ENCODE data around the gene BCAS3.

DNA sequence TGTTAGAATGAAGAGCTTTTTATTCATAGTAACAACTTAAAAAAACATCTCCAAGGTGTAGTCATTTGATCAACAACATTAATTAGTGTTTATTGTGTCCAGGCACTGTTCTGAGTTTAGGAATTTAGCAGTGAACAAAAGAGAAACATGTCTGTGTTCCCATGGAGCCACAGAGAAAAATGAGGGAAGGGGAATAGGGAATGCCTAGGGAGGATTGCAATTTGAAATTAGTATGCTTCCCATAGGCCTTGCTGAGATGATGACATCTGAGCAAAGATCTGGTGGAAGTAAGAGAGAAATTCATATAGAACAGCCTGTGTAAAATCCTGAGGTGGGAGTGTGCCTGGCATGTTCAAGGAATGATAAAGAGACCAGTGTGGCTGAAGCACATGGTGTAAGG lies 318.0 kb downstream of the BCAS3 start:
- TF ChIP-seq, protein P1, sequence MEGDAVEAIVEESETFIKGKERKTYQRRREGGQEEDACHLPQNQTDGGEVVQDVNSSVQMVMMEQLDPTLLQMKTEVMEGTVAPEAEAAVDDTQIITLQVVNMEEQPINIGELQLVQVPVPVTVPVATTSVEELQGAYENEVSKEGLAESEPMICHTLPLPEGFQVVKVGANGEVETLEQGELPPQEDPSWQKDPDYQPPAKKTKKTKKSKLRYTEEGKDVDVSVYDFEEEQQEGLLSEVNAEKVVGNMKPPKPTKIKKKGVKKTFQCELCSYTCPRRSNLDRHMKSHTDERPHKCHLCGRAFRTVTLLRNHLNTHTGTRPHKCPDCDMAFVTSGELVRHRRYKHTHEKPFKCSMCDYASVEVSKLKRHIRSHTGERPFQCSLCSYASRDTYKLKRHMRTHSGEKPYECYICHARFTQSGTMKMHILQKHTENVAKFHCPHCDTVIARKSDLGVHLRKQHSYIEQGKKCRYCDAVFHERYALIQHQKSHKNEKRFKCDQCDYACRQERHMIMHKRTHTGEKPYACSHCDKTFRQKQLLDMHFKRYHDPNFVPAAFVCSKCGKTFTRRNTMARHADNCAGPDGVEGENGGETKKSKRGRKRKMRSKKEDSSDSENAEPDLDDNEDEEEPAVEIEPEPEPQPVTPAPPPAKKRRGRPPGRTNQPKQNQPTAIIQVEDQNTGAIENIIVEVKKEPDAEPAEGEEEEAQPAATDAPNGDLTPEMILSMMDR (IDR thresholded peaks at IDR 0.05; ENCODE audit: low read depth, low read length, poor library complexity, severe bottlenecking) = no peak
- TF ChIP-seq EZH2phosphoT487 (IDR thresholded peaks at IDR 0.05; ENCODE audit: borderline replicate concordance, low read length) = no peak

Measured in DOHH2 (cell line).